HepG2 (cell line): Measurements from ENCODE around the gene LCN12. TPM values are rescaled to one million over a fixed set of nuclear protein-coding genes. Genes with fewer than 3 reads are reported as not detected.

ENCODE experiments used
- BRF2 ChIP-seq: sonication (generic); formaldehyde crosslinking; IDR thresholded peaks from 2 replicates; pipeline ENCODE4 v1.8.1; 2022; ENCODE audit warnings: mild to moderate bottlenecking, missing genetic modification reagents
- CENPT ChIP-seq: sonication (generic); formaldehyde crosslinking; IDR thresholded peaks from 2 replicates; pipeline ENCODE4 v1.8.0; 2022; ENCODE audit warnings: low read depth, mild to moderate bottlenecking, moderate library complexity, missing genetic modification reagents
- CREB1 ChIP-seq, 2 experiments: fragments of 450-650 bp in 1 of 2; IDR thresholded peaks; 2 replicates each; pipeline ENCODE4 v1.6.1; 2016 to 2017; ENCODE audit warnings: control low read depth in 1 of 2, mild to moderate bottlenecking in 1 of 2, missing compliant biosample characterization in 1 of 2, missing genetic modification characterization in 1 of 2
- ETV6 ChIP-seq: sonication (generic); formaldehyde crosslinking; conservative IDR thresholded peaks from 2 replicates; pipeline ENCODE4 v1.4.0; 2020; ENCODE audit warnings: missing genetic modification reagents
- FOXP4 ChIP-seq: sonication (generic); formaldehyde crosslinking; IDR thresholded peaks from 2 replicates; pipeline ENCODE4 v1.4.0; 2020; ENCODE audit warnings: missing genetic modification reagents
- GATAD2A ChIP-seq: IDR thresholded peaks from 2 replicates; pipeline ENCODE4 v1.6.1; 2016
- IRX3 ChIP-seq: sonication (generic); formaldehyde crosslinking; IDR thresholded peaks from 2 replicates; pipeline ENCODE4 v1.8.1; 2023; ENCODE audit warnings: mild to moderate bottlenecking, low read depth, missing genetic modification reagents, borderline replicate concordance
- MYC ChIP-seq: sonication (generic); formaldehyde crosslinking; IDR thresholded peaks from 2 replicates; pipeline ENCODE4 v1.9.0; 2021; ENCODE audit warnings: missing genetic modification reagents, borderline replicate concordance
- NFAT5 ChIP-seq: sonication (generic); formaldehyde crosslinking; IDR thresholded peaks from 2 replicates; pipeline ENCODE4 v1.4.0; 2020; ENCODE audit warnings: missing genetic modification reagents
- NR2C2 ChIP-seq: sonication (generic); formaldehyde crosslinking; IDR thresholded peaks from 2 replicates; pipeline ENCODE4 v1.4.0; 2020; ENCODE audit warnings: missing genetic modification reagents, mild to moderate bottlenecking, moderate library complexity, borderline replicate concordance
- PLRG1 ChIP-seq: fragments of 450-650 bp; conservative IDR thresholded peaks from 2 replicates; pipeline ENCODE4 v1.6.1; 2016
- RCOR2 ChIP-seq: IDR thresholded peaks from 2 replicates; pipeline ENCODE4 v1.6.1; 2016; ENCODE audit warnings: missing biosample characterization, missing genetic modification reagents
- YEATS2 ChIP-seq: sonication (generic); formaldehyde crosslinking; IDR thresholded peaks from 2 replicates; pipeline ENCODE4 v1.4.0; 2020; ENCODE audit warnings: missing genetic modification reagents, borderline replicate concordance
- ZBTB10 ChIP-seq: sonication (generic); formaldehyde crosslinking; IDR thresholded peaks from 2 replicates; pipeline ENCODE4 v1.4.0; 2020; ENCODE audit warnings: missing genetic modification reagents, borderline replicate concordance
- ZC3H13 ChIP-seq: sonication (generic); formaldehyde crosslinking; IDR thresholded peaks from 2 replicates; pipeline ENCODE4 v1.8.1; 2023; ENCODE audit warnings: mild to moderate bottlenecking, missing genetic modification reagents, moderate library complexity
- ZNF136 ChIP-seq: sonication (generic); formaldehyde crosslinking; IDR thresholded peaks from 2 replicates; pipeline ENCODE4 v1.8.1; 2022; ENCODE audit warnings: low read depth, mild to moderate bottlenecking, moderate library complexity, missing genetic modification reagents
- ZNF747 ChIP-seq: sonication (generic); formaldehyde crosslinking; IDR thresholded peaks from 2 replicates; pipeline ENCODE4 v1.8.1; 2023; ENCODE audit warnings: missing genetic modification reagents, mild to moderate bottlenecking, borderline replicate concordance
- polyA plus RNA-seq, 8 experiments: library from polyadenylated mRNA; depleted of rRNA in 3 of 8; stranded (reverse) in 7 of 8; unstranded in 1 of 8; fragments of >200 nt; fragmentation: Illumina TruSeq in 4 of 8; extraction: Trizol in 4 of 8; gene quantifications; 2 replicates each; pipeline versions ENCODE4 v1.2.1 to v1.2.3, GENCODE V29; 2011 to 2016; ENCODE audit warnings: low read depth in 4 of 8, missing spikeins in 1 of 8, mixed read lengths in 1 of 8; ENCODE audit not compliant: insufficient read depth in 1 of 8
- total RNA-seq, 5 experiments: library from RNA; depleted of rRNA; stranded (reverse); fragments of >200 nt; fragmentation: Illumina TruSeq; extraction: Trizol; gene quantifications; 2 replicates each; pipeline ENCODE4 v1.2.3, GENCODE V29; 2016; ENCODE audit warnings: low read depth in 1 of 5

The LCN12 gene
- total and polyA plus RNA-seq, 2 of the 13 experiments (the other 11 are each of a cell fraction or from before 2014, with no cell fraction given) = 3.4 to 6.9 TPM

GRCh38 chr9:136949817-136950655 lies 2.0 kb upstream of the LCN12 start (continued):
- TF ChIP-seq MYC (CRISPR knock-in tag) = peak; percentile 83
- peak; percentile 48; the same call in 1 of the 2 replicates for TF ChIP-seq ZBTB10
- TF ChIP-seq IRX3 = 0 out of 2 replicates have a peak, but pooled peaks have one; percentile 51
- no peak for TF ChIP-seq BRF2 (CRISPR knock-in tag)
- TF ChIP-seq ZNF136 (CRISPR knock-in tag) = no peak
- 0 out of 2 replicates have a peak, but pooled peaks have one; percentile 6 for TF ChIP-seq ETV6 (CRISPR knock-in tag)
- no peak for TF ChIP-seq GATAD2A (CRISPR knock-in tag)
- 0 out of 2 replicates have a peak, but pooled peaks have one; percentile 63 for TF ChIP-seq FOXP4
- TF ChIP-seq YEATS2 (CRISPR knock-in tag) = peak; percentile 61; the same call in 1 of the 2 replicates
- TF ChIP-seq RCOR2 (CRISPR knock-in tag) = no peak
- no peak for TF ChIP-seq NR2C2
- no peak for TF ChIP-seq CREB1 (IDR thresholded peaks at IDR 0.05)
- no peak for TF ChIP-seq CREB1 (CRISPR knock-in tag; IDR thresholded peaks at IDR 0.05)
- TF ChIP-seq ZNF747 = no peak
- TF ChIP-seq CENPT = peak; percentile 39; the same call in 1 of the 2 replicates
- peak; percentile 67; the same call in 1 of the 2 replicates for TF ChIP-seq NFAT5 (CRISPR knock-in tag)
- TF ChIP-seq ZC3H13 (CRISPR knock-in tag) = peak; percentile 85
- TF ChIP-seq PLRG1 = no peak
